Mucosa of stomach (tissue), 1 donor: Measurements from ENCODE around the gene SNAP47.

ENCODE experiments used
- H3K27me3 ChIP-seq: one replicate; pipeline ENCODE4 v1.7.0; 2013; ENCODE audit warnings: mild to moderate bottlenecking, low read length; ENCODE audit not compliant: control insufficient read depth, insufficient read depth
- H3K36me3 ChIP-seq: one replicate; pipeline ENCODE4 v1.7.0; 2013; ENCODE audit warnings: low read length; ENCODE audit not compliant: control insufficient read depth, insufficient read depth
- H3K4me1 ChIP-seq: one replicate; pipeline ENCODE4 v1.7.0; 2013; ENCODE audit warnings: mild to moderate bottlenecking, low read length; ENCODE audit not compliant: control insufficient read depth, insufficient read depth
- H3K4me3 ChIP-seq: one replicate; pipeline ENCODE4 v1.7.0; 2013; ENCODE audit warnings: low read length
- H3K9ac ChIP-seq: one replicate; pipeline ENCODE4 v1.7.0; 2013; ENCODE audit warnings: mild to moderate bottlenecking, low read length, moderate library complexity
- H3K9me3 ChIP-seq: one replicate; pipeline ENCODE4 v1.7.0; 2013; ENCODE audit warnings: mild to moderate bottlenecking, low read length, moderate library complexity; ENCODE audit not compliant: control insufficient read depth
- donor health status: Pancreatic carcinoma.

The SNAP47 gene

DNA sequence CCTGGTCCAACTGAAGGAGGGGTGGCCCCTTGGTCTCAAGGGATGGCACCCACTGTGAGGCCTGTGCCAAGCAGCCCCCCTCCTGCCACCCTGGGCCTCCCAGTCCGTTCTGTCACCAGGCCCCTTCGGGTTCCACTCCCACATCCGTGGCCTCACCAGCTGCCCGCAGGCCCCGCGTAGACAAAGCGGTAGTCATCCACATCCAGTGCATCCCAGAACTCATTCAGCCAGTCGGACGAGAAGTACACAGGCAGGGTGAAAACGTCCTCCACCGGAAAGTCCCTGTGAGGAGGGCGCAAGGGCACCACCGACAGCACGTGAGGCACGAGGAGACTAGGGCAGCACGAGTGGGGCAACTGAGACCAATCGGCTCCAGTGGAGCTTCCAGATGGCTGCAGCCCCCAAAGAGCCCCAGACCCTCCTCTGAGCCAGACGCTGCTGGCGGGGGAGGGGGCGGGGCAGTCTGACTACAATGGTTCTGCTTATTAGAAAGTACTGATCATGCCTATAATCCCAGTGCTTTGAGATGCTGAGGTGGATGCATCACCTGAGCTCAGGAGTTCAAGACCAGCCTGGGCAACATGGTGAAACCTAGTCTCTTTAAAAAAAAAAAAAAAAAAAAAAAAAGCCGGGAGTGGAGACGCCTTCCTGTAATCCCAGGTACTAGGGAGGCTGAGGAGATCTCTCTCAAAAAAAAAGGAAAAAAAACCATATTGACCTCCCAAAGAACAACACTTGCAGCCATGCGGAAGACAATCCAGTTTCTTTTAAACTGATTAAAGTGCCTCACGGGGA, 1.3 kb upstream of the SNAP47 start:
- Histone ChIP-seq H3K4me1 (peaks cover 25% of the 10 kb centered on the region), H3K36me3 (no peaks in the 10 kb centered on the region), H3K4me3 (peak overlapping the region; percentile 80), H3K9ac (peak overlapping the region; percentile 91), H3K27me3 (no peaks in the 10 kb centered on the region), H3K9me3 (no peaks in the 10 kb centered on the region)

DNA sequence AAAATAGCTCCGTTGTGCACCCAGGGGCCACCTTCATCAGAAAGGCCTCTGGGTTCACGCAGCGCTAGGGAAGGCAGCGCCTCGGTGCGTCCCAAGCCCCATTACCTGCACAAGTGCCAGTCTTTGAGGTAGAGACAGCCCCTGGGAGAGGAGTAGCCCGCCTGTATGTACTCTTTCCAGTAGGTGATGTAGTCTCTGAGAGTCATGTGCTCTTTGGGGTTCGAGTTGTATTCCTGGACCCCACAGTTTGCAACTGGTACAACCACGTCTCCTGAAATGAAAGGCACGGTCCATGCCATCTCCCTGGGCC, 734 bp upstream of the SNAP47 start:
- no peaks in the 10 kb centered on the region for H3K9me3 ChIP-seq

DNA sequence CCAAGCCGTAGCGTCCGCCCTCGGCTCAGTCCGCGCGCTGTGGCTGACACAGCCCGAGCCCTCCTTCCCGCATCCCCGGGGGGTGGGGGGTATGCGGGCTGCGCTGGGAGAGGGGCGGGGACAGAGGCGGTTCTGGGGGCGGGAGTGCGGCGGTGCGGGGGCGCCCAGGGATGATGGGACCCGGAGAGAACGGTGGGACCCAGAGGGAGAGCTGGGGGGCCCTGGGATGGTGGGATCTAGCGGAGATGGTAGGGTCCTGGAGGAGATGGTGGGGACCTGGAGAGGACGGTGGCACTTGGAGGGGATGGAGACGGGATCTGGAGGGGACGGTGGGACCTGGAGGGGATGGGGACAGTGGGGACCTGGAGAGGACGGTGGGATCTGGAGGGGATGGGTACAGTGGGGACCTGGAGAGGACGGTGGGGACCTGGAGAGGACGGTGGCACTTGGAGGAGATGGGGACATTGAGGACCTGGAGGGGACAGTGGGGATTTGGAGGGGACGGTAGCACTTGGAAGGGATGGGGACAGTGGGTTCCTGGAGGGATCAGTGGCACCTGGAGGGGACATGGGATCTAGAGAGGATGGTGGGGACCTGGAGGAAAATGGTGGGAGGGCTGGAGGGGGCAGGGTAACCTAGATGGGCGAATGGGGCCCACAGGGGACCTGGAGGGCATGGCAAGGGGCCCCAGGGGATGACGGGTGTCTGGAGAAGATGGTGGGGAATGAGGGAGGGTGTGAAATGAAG, 477 bp downstream of the SNAP47 start:
- H3K4me1 ChIP-seq, result peaks cover 15% of the 10 kb centered on the region
- no peaks in the 10 kb centered on the region for H3K27me3 ChIP-seq
- H3K9me3 ChIP-seq, result no peaks in the 10 kb centered on the region
- peak overlapping the region; percentile 80 for H3K4me3 ChIP-seq
- H3K9ac ChIP-seq, result peak overlapping the region; percentile 91
- no peaks in the 10 kb centered on the region for H3K36me3 ChIP-seq

More for the DNA sequence above, 734 bp upstream of the SNAP47 start:
- Histone ChIP-seq H3K4me3 (peak overlapping the region; percentile 80), H3K36me3 (no peaks in the 10 kb centered on the region), H3K4me1 (peaks cover 19% of the 10 kb centered on the region), H3K9ac (peak overlapping the region; percentile 91), H3K27me3 (no peaks in the 10 kb centered on the region)

DNA sequence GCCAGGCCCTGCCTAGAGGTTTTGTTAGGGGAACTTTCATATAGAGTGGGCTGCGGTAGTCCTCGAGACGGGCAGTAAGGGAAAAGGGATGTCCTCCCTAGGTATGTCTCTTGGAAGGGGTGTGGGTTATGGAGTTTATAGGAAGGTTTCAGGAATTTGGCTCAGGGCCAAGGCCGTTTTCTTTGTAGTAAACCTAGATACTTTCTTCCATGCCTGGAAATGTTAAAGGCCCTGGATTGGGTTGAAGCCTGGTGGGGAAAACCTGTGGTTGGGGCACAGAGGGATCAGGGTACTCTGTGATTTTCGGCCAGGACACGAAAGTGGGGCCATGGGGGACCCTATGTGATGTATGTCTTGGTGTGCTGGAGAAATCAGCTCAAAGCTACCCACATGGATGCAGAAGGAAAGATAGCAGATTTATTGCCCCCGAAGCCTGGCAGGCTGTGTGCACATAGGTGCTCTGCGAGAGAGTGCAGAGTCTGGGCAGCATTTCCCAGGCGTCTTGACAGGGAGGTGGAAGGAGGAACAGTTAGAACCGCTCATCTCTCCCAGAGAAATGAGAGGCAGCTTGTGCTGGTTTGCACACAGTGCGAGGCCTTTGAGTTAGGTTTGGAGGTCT, 1.7 kb downstream of the SNAP47 start:
- H3K9me3 ChIP-seq, result no peaks in the 10 kb centered on the region
- H3K4me3 ChIP-seq, result no peak overlapping the region
- H3K9ac ChIP-seq, result no peak overlapping the region
- H3K4me1 ChIP-seq, result peaks cover 15% of the 10 kb centered on the region
- no peaks in the 10 kb centered on the region for H3K27me3 ChIP-seq
- H3K36me3 ChIP-seq, result no peaks in the 10 kb centered on the region

DNA sequence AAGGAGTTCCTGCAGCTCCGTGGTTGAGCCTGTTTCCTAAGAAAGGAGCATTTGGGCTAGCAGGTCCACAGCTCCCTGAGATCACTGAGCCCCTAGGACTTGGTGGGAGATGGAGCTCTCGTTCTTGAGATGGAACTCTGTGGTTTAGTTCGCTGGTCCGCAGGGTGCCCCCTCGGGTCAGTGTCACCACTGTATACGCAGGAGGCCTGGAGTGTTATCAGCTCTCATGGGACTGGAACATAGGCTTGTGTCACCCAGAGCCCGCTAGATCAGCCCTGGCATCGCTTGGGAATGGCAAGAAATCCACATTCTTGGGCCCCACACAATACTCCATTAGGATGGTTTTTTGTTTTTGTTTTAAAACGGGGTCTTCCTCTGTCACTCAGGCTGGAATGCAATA, 3.6 kb downstream of the SNAP47 start:
- Histone ChIP-seq H3K27me3 (no peaks in the 10 kb centered on the region), H3K9ac (no peak overlapping the region), H3K4me3 (no peak overlapping the region), H3K36me3 (no peaks in the 10 kb centered on the region), H3K9me3 (no peaks in the 10 kb centered on the region), H3K4me1 (peaks cover 14% of the 10 kb centered on the region)

DNA sequence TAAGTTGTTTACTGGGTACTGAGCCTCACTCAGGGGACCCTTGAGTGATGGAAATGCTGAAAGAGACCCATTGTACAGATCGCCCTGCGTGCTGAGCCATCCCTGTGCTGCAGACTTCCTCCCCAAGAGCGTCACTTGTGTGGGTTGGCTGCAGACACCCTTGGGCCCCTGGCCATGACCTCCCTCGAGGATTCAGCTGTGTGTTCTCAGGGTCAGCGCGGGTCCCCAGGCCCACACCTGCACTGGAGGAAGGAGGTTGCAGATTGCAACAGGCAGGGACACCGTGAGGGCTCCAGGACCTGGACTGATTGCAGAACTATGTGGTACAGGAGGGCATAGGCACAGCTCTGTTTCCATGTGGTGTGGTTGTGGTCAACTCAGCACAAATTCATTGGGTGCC, 4.4 kb downstream of the SNAP47 start:
- Histone ChIP-seq H3K9ac (no peak overlapping the region), H3K36me3 (no peaks in the 10 kb centered on the region), H3K9me3 (no peaks in the 10 kb centered on the region), H3K4me3 (no peak overlapping the region), H3K27me3 (no peaks in the 10 kb centered on the region), H3K4me1 (peaks cover 10% of the 10 kb centered on the region)

DNA sequence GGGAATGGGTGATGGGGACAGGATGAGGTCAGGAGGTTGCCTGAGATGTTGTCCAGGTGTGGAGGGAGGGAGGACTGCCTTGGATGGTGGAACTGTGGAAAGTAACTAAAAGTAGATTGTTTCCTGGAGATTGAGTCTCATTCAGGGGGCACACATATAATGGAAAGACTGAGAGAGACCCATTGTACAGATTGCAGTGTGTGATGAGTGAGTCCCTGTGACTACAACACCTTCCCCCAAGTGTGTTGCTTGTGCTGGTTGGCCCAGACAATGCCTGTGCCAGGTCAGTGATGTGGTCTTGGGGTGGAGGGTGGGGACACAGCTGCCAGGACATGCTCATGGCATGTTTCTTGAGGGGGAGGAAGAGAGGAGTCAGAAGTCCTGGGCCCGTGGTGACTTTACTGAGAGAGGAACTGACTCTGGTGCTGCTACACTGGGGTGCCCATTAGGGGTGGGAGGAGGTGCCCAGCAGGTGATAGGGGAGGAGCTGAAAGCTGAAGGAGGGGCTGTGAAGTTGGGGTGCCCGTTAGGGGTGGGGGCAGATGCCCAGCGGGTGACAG, 5.2 kb downstream of the SNAP47 start:
- H3K36me3 ChIP-seq, result no peaks in the 10 kb centered on the region

DNA sequence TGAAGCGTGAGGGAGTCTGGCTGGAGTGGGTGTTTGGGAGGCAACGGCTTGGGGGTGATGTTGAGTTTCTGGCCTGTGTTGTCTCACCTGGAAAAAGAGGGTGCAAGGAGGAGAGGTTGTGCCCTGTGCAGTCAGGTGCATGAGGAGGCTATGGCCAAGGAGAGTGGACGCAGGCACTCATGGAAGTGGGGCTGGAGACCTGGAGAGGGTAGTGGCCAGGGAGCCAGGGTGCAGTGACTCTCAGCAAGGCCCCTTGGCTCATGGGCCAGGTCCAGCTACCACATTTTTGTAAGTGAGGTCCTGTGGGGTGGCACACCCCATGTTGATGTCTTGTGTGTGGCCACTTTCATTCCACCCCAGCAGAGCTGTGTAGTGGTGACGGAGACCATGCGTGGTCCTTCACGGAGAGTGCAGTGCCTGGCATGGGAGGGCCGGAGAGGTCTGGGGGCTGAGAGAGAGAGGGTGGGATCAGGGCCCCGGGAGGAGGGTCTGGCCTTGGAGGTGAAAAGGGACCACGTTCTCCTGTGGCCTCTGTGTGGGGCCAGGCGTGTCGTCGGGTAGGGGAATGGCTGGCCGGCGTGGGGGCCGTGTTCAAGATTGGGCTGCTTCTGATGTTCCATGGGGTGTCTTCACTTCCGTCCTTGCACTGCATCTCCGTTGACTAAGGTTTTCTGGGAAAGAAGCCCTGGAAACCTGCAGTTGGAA, 6.1 kb downstream of the SNAP47 start:
- Histone ChIP-seq H3K9ac (no peak overlapping the region), H3K4me3 (no peak overlapping the region), H3K4me1 (peaks cover 4% of the 10 kb centered on the region), H3K27me3 (no peaks in the 10 kb centered on the region), H3K9me3 (no peaks in the 10 kb centered on the region), H3K36me3 (no peaks in the 10 kb centered on the region)

More for the DNA sequence above, 5.2 kb downstream of the SNAP47 start:
- Histone ChIP-seq H3K4me3 (no peak overlapping the region), H3K9me3 (no peaks in the 10 kb centered on the region), H3K4me1 (peaks cover 11% of the 10 kb centered on the region), H3K27me3 (no peaks in the 10 kb centered on the region), H3K9ac (no peak overlapping the region)

DNA sequence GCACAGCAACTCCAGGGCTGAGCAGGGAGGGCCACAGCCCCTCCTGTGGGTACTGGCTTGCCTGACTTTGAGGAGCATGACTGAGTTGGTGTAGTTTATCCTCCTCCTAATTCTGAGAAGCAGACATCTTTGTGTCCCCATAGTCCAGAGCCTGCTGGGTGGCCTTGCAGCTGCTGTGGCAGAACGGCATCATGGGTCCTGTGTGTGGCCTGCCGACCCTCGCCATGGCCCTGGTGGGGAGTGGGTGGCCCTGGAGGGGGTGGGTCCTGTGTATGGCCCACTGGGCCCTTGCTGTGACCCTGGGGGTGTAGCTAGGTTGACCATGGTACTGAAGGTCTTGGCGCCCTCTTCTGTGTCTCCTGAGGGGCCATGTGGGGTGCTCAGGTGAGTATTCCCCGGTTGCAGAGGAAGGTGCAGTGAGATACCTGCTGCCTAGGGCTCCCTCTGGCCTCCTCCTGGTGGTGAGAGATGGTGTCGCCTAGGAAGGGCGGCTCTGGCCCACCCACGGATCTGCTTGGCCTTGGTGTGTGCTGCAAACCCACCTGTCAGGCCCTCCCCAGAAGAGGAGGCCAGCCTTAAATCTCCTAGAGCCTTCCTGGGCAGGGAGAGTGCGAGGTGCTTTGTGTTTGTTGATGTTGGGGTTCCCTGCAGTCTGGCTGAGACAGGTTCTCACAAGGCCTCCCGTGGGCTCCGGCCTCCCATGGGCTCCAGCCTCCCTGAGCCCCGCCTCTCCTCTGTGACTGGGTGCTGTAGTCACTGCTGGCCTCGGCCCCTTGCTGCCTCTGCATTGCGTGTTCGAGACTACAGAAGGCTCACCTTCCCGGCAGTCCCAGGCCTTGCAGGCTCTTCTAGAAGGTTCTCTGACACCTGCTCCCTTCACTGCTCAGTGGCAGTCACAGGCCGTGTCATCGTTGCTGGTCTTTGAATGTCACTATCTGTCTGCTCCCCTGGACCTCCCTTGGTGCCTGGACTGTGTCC, 7.8 kb downstream of the SNAP47 start:
- no peak overlapping the region for H3K9ac ChIP-seq
- H3K4me1 ChIP-seq, result peaks cover 4% of the 10 kb centered on the region
- no peaks in the 10 kb centered on the region for H3K27me3 ChIP-seq
- no peak overlapping the region for H3K4me3 ChIP-seq
- H3K36me3 ChIP-seq, result peaks cover 3% of the 10 kb centered on the region
- no peaks in the 10 kb centered on the region for H3K9me3 ChIP-seq

DNA sequence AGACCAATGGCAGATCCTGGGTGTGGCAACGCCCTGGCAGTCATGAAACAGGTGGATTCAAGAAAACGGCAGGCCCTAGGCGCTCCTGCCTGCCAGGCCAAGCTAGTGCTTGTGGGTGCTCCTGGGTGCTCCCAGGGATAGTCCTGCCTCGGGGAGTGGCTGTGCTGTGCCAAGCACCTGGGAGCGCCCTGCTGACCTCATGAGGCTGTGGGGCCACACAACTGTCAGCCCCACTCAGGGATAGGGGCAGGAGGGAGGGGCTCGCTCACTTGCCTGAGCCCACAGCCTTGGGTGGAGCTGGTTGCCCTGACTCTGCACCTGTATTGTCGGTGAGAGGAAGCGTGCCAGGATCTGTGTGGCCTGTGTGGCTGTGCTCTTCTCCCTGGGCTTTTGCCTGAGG, 9.4 kb downstream of the SNAP47 start:
- no peaks in the 10 kb centered on the region for H3K9me3 ChIP-seq
- H3K9ac ChIP-seq, result no peak overlapping the region
- H3K27me3 ChIP-seq, result no peaks in the 10 kb centered on the region
- peaks cover 8% of the 10 kb centered on the region for H3K36me3 ChIP-seq
- H3K4me3 ChIP-seq, result no peak overlapping the region
- peaks cover 4% of the 10 kb centered on the region for H3K4me1 ChIP-seq
